Loucy (cell line): ENCODE results near the gene NRM.

Experiments used
- EZH2phosphoT487 ChIP-seq: fragments of 200-600 bp; IDR thresholded peaks from 2 replicates; pipeline ENCODE4 v1.6.1; 2018; ENCODE audit warnings: antibody characterized with exemption, mild to moderate bottlenecking, moderate library complexity, borderline replicate concordance
- TF ChIP-seq, protein P1 (sequence below): fragments of 200-600 bp; sonication (generic); conservative IDR thresholded peaks from 2 replicates; pipeline ENCODE4 v1.5.1; 2014; ENCODE audit warnings: mild to moderate bottlenecking, antibody characterized with exemption, low read length

DNA sequence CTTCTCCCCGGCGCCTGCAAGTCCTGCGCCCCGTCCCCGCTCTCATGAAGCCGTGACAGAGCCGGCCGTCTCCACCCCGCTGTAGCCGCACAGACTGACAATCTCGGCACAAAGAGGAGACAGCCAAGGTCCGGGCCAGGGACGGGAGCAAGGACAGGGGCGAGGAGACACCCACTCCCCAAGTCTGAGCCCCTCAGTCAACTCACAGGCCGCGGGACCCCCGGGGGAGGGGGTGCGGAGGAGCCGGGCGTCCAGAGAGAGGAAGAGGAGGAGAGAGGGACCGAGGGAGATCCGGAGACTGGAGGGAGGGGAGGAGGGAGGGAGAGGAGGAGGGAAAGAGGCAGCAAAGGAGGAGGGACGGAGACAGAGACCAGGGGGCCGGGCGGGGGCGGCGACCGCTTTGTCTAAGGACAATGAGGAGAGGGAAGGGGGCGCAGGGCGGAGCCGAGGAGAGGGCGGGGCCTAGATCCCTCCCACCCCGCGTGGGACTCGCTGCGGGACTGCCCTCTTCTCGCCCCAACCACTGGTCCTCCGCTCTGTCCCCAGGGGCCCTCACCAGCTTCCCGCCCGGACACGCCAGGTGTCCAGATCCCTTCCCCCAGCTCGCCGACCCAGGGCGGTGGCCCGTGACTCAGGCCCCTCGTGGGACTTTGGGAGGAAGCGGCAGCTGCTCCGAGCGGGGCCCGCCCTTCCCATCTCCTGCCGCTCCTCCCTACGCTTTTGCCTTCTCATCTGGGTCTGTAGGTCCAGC, 3.7 kb downstream of the NRM start:
- TF ChIP-seq, protein P1, sequence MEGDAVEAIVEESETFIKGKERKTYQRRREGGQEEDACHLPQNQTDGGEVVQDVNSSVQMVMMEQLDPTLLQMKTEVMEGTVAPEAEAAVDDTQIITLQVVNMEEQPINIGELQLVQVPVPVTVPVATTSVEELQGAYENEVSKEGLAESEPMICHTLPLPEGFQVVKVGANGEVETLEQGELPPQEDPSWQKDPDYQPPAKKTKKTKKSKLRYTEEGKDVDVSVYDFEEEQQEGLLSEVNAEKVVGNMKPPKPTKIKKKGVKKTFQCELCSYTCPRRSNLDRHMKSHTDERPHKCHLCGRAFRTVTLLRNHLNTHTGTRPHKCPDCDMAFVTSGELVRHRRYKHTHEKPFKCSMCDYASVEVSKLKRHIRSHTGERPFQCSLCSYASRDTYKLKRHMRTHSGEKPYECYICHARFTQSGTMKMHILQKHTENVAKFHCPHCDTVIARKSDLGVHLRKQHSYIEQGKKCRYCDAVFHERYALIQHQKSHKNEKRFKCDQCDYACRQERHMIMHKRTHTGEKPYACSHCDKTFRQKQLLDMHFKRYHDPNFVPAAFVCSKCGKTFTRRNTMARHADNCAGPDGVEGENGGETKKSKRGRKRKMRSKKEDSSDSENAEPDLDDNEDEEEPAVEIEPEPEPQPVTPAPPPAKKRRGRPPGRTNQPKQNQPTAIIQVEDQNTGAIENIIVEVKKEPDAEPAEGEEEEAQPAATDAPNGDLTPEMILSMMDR: no peak
- no peak for TF ChIP-seq EZH2phosphoT487
